A549 treated with GW870086 at 1 μM for 4 hours (cell line): ENCODE measurements around the gene CD200. TPM values are rescaled to one million over a fixed set of nuclear protein-coding genes. Genes with fewer than 3 reads are reported as not detected.

Source experiments
- total RNA-seq: library from RNA; stranded (reverse); fragments of 200-300 nt; extraction: Qiagen RNA extraction; gene quantifications from 5 replicates; pipeline ENCODE4 v1.2.3, GENCODE V29; 2022; ENCODE audit warnings: low read depth

CD200 gene, protein sequence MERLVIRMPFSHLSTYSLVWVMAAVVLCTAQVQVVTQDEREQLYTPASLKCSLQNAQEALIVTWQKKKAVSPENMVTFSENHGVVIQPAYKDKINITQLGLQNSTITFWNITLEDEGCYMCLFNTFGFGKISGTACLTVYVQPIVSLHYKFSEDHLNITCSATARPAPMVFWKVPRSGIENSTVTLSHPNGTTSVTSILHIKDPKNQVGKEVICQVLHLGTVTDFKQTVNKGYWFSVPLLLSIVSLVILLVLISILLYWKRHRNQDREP
- total RNA-seq, result not detected in 5 replicates

GRCh38 chr3:112333002-112333380 is at the start of gene CD200:
Gene CD200 (plus strand): TSS chr3:112333156. CDS start chr3:112333213, 57 bp downstream.

DNA sequence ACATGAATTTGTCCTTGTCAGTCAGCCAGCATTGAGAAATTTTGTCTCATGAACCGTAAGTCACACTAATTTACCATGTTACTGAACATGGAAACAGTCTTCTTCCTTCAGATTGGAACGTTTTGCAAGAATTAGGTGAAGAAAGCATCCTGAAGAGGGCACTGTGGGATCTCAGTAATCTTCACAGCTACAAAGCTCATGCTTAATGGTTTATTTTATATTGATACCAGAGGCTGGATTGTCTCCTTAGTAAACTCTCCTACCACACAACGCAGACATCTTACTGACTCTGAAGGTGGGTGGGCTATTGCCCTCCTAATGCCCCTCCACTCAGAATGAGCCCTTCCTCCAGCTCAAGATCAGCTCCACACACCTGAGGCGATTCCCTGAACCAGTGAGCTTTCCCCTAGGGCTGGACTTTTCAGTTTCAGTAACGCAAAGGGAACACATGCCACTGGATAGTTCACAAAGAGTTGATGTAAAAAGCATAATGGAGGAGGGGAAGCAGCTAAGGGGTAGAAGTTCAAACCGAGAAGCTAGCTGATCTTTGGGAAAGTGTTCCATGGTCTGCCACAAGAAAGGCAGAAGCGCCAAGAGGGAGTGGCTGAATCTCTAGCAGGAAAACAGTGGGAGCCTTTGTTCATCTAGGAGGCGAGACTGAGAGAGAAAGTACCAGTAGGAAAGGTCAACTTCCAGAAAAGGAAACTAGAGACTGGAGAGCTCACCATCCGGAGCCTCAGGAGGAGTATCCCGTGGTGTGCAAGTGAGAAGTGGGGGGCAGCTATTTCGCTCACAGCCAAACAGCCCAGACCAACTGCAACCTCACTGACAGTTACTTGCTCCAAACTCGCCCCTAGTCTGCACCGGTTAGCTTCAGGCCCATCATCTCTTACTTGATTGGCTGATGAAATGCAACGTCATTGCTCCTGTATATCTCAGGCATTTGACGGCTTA is 39.3 kb upstream of the CD200 start, which contains the start of gene SLC9C1:
Gene SLC9C1 (minus strand): TSS at position 849 of the 954 bp plus-strand sequence. CDS start 7,425 bp downstream, outside the sequence.

Other genes with a start within 250 kb of the CD200 start
- gene C3orf52, start 246.8 kb upstream of the CD200 start, total RNA-seq, result 10.4 to 14.0 TPM (median 11.3 TPM) in 5 replicates
- gene GCSAM, start 199.9 kb upstream of the CD200 start, total RNA-seq, result not detected in 5 replicates
- not detected in 5 replicates for gene SLC9C1, start 38.9 kb upstream of the CD200 start, total RNA-seq
- not detected in 5 replicates for gene BTLA, start 166.3 kb downstream of the CD200 start, total RNA-seq
- gene ATG3, start 228.8 kb downstream of the CD200 start, total RNA-seq, result 42.2 to 52.4 TPM (median 44.9 TPM) in 5 replicates
- gene SLC35A5, start 228.9 kb downstream of the CD200 start, total RNA-seq, result 11.7 to 18.1 TPM (median 16.0 TPM) in 5 replicates